ENCODE measurements around the gene DHCR24.

The DHCR24 gene

GRCh38 chr1:54864460-54865208 lies 22.4 kb downstream of the DHCR24 start:
- DNase-seq (ENCODE audit: low spot score) = no peak

- DNase-seq (ENCODE audit: low spot score) = no peak
Measured at GRCh38 chr1:54863267-54863665, 23.7 kb downstream of the DHCR24 start.

DNA sequence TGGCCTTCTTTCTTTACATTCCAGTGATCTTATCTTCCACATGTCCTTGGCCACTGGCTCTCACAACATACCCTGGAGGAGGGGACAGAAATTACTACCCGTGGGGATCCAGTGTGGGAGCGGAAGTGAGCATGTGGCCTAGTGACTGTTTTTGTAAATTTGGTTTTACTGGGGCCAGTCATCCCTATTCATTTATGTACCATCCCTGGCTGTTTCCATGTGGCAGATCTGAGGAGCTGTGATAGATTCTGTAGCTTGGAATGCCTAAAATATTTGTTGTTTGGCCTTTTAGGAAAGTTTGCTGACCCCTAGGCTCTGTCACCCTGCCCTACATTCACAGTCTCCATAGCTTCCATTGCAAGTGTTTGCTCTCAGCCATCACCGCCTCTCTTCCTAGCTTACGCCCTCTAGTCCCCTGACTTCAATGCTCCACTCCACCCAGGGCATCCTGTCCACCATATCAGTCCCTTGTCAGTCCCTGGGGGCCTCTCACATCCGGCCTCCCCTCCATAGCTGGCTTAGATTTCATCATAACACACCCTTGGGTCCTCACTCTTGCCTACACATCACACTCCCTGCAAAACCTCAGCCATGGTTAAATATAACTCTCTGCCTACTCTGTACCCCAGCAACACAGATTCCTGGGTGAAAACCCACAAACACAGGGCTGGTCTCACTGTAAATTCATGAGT lies 25.8 kb downstream of the DHCR24 start:
- DNase-seq (ENCODE audit: low spot score) = no peak

GRCh38 chr1:54859700-54860391 lies 27.1 kb downstream of the DHCR24 start:
- DNase-seq (ENCODE audit: low spot score) = no peak

- no peak for DNase-seq (ENCODE audit: low spot score)
Measured at GRCh38 chr1:54857746-54858561, 29.0 kb downstream of the DHCR24 start.

DNA sequence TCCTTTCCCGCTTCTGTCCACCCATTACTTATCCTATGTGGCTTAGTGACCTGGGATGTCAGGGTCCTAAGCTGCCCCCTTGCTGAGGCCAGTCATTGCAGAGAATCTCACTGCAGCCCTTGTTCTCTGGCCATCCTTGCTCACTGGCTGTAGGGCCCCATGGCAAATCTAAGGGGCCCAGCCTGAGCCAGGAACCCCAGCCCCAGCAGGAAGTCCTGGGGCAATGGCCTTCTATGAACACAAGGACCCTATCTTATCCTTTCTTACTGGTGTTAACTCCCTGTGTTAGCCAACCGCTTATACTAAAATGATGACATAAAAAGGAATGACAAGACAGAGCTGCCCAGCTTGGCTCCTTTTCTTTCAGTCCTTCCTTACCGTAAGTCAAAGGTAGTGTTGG lies 29.9 kb downstream of the DHCR24 start:
- no peak for DNase-seq (ENCODE audit: low spot score)

GRCh38 chr1:54854381-54855020 lies 32.5 kb downstream of the DHCR24 start:
- no peak for DNase-seq (ENCODE audit: low spot score)

- no peak for DNase-seq (ENCODE audit: low spot score)
Measured at GRCh38 chr1:54853793-54854370, 33.1 kb downstream of the DHCR24 start.

DNA sequence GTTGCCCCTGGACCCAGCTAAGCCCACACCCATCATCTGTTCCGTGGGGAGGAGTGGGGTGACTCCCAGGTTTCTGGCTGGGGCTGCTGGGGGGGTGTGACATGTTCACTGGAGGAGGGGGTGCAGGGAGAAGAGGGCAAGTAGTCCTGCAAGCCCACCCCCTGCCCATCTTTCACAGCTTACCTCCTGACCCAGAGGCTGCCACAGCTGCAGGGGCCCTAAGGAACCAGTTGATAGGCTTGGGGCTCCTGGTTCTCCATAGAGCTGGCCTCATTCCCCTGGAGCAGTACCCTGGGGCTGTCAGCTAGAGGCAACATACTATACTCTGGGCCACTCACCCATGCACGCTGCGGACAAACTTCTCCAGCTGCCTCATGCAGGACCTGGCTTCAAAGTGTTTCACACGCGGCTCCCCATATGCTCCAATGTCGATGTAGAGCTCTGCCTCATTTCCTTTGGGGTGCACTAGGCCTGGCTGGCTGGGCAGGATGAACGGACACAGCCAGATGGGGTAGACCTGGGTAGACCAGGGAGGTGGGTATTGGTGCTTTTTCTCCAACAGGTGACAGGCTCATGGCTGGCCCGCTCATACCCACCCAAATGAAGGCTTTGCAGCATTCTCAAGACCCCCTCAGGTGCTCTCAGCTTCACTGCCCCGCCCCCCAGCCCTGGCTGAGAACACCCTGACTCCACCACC lies 33.8 kb downstream of the DHCR24 start:
- no peak for DNase-seq (ENCODE audit: low spot score)

DNA sequence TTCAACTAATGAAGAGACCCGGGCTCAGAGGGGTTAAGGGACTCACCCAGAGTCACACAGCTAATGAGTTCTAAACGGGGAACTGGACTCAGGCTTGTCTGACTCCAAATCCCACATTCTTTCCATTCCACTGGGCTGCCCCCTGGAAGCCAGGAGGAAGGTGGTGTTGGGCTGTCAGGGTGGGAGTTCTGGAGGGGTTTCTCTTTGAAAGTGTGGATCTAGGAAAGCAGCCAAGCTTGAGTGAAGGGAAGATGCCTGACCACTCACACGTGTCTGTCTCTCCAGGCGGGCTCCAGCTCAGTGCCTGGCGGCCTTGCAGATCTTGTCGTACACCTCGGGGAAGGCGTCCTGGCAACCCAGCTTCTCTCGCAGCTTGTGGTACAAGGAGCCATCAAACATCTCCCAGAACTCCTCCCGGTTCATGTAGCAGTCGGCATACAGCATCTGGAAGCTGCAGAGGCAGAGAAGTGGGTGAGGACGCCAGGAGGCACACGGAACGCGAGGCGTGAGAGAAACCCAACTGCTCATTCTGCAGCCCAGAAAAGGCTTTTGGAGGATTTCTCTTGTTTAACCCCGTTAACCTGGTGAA lies 35.0 kb downstream of the DHCR24 start:
- no peak for DNase-seq (ENCODE audit: low spot score)

DNA sequence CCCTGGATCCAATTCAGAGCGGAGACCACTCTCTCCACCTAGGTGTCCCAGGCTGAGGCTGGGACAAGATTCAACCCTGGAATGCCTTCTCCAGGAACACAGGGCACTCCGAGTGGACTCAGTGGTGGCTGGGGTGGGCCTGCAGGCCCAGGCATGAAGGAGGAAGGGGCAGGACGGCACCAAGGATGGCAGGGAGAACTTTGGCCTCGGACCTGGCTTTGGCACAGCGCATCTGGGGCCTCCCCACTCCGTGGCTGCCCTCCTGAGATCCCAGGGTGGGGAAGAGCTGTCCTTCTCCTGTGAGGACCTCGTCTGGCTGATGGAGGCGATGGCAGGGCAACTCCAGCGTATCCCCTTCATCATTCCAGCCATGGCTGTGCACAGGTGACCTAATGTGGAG lies 35.6 kb downstream of the DHCR24 start:
- DNase-seq (ENCODE audit: low spot score) = no peak

- no peak for DNase-seq (ENCODE audit: low spot score)
Measured at GRCh38 chr1:54850737-54851136, 36.3 kb downstream of the DHCR24 start.

DNA sequence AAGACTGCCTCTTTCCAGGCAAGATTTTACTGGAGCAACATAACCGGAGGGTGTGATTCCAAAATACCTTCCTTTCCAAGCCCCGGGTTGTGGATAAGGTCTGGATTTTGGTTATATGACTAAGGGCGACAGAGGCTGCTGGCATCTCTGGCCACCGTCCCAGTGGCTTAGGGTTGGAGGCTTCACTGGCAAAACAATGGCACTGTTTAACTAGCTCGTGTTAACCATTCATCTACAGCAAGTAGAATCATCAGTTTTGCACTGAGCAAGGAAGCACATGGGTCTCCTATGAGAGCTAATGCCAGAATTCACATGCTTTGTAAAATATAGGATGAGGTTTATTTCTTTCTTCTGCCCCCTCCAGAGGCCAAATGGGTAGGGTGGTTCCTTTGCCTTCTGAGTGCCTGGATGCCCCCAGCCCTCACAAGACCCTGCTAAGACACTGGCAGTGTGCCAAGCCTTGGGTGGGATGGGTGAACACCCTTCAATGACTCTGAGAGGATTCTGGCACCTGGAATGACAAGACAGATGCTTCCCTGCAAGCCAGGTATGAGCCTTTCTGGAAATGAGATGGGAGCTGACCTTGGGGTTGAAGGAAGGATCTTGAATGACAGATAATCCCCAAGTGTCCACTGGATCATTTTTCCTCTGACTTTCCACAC lies 36.8 kb downstream of the DHCR24 start:
- DNase-seq (ENCODE audit: low spot score) = no peak

DNA sequence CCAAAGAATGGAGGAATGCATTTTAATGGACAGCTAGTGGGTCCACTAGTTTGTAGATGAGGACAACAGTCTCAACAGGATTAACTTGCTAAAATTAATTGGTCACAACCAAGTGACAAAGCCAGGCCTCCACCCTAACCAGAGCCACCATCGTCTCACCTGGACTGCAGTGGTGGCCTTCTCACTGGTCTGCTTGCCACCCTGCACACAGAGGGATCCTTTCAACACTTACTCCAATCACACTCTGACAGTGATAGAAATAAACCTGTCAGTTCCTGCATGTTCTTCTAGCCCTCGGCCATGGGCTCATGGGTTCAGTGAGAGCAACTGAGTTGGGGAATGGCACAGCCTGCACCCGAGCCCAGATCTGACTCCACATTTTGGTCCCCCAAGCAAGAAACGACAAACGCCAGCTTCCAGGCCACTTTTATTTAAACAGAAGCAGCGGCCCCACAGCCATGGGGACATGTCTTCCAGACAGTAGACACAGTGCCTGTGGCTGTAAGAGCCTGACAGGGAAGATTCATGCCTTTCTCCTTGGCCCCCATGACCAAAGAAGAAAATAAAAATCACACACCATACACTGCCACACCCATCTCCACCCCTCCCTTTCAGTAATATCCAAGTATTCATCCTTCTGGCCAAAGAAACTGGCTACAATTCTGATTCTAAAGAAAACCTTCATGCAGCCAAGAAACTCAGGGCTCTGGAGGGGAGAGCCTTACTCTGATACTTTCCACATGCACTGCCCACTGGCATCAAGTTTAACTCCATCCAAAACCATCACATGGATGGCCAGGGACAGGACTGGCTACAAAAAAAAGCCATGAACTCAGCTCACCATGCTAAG lies 37.6 kb downstream of the DHCR24 start:
- DNase-seq (ENCODE audit: low spot score) = no peak

DNA sequence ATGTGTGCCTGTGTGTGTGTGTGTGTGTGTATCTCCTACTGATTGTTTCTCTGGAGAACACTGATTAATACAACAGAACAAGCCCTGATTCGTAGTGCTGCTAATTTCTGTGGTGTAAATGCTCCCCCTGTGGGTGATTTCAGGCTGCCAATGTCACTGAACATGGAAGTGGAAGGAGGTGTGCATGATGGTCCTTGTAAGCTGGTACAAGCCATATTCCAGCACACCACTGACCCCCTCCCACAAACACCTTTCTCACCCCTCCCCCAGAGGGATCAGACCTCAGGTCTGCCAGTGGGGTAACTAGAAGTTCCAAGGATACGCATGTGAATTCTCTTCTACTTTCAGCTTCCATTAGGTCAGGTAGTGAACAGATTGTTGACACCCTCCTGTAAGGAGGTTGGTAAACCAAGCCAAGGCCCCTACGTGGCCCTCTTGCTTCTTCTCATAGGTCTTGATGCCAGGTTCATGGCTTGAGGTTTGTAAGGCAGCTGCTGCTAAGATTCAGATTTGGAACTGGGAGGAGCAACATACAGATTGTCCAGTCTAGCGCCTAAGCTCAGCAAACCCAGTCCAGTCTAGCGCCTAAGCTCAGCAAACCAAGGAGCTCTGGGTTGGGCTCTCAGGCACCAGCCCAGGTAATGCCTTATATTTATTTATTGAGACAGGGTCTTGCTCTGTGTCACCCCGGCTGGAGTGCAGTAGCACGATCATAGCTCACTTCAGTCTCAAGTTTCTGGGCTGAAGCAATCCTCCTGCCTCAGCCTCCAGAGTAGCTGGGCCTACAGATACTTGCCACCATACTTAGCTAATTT lies 38.7 kb downstream of the DHCR24 start:
- peak; percentile 16 for DNase-seq (ENCODE audit: low spot score)

DNA sequence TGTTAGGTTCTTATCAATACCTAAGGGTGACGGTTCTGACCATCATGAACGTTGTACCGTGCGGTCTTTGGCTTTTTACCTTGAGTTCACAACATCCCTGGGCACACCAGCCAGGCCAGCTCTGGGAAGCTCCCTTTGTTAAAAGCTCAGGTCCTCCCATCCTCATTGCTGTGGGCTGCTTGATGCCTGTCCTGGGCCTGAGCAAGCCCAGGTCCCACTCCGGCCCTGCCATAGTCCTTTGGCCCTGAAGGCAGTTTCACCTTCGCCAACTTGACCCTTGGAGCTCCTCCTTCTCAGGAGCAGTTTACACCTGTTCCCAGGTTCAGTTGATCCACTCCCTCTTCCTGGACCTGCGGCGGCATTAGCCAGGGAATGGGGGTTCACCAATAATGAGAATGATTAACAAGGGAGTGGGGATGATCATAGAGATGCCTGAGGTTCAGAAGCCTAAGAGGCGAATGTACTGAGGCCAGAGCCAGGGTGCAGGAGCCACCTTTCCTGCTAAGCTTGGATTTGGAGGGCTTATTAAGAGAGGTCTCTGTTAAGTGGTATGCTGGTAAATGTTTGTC lies 40.2 kb downstream of the DHCR24 start:
- DNase-seq (ENCODE audit: low spot score) = no peak

- DNase-seq (ENCODE audit: low spot score) = no peak
Measured at GRCh38 chr1:54846301-54846700, 40.7 kb downstream of the DHCR24 start.

- no peak for DNase-seq (ENCODE audit: low spot score)
Measured at GRCh38 chr1:54845772-54846171, 41.2 kb downstream of the DHCR24 start.
